Neural progenitor cell (in vitro differentiated cells): ENCODE measurements around the gene METTL1. TPM values are rescaled to one million over a fixed set of nuclear protein-coding genes. Genes with fewer than 3 reads are reported as not detected.
A peak's percentile ranks its signal among the peaks of the same experiment; 100 is the strongest.

Experiments
- DNase-seq: peaks from one replicate; pipeline ENCODE4 v3.0.0-alpha.2; 2016; ENCODE audit warnings: low spot score
- H2AFZ ChIP-seq: fragments of 200-600 bp; sonication (generic); replicated peaks from 2 replicates; pipeline ENCODE4 v1.6.1; 2016; ENCODE audit warnings: antibody characterized with exemption
- H3F3A ChIP-seq: fragments of 200-600 bp; sonication (generic); 2 replicates; pipeline ENCODE4 v1.6.1; 2016; ENCODE audit warnings: antibody characterized with exemption, low read depth
- H3K27ac ChIP-seq: fragments of 200-600 bp; sonication (generic); 2 replicates; pipeline ENCODE4 v1.5.1; 2016; ENCODE audit warnings: mild to moderate bottlenecking
- H3K27me3 ChIP-seq: fragments of 200-600 bp; sonication (generic); 2 replicates; pipeline ENCODE4 v1.6.1; 2016; ENCODE audit warnings: mild to moderate bottlenecking, moderate library complexity
- H3K36me3 ChIP-seq: fragments of 200-600 bp; sonication (generic); 2 replicates; pipeline ENCODE4 v1.5.1; 2016
- H3K4me1 ChIP-seq: fragments of 200-600 bp; sonication (generic); 2 replicates; pipeline ENCODE4 v1.6.1; 2016; ENCODE audit warnings: mixed run types
- H3K4me2 ChIP-seq: fragments of 200-600 bp; sonication (generic); 2 replicates; pipeline ENCODE4 v1.6.1; 2016
- H3K4me3 ChIP-seq: fragments of 200-600 bp; sonication (generic); 2 replicates; pipeline ENCODE4 v1.5.1; 2016
- H3K79me2 ChIP-seq: fragments of 200-600 bp; sonication (generic); 2 replicates; pipeline ENCODE4 v1.6.1; 2016; ENCODE audit warnings: low read depth
- H3K9ac ChIP-seq: fragments of 200-600 bp; sonication (generic); 2 replicates; pipeline ENCODE4 v1.6.1; 2016
- H3K9me3 ChIP-seq: fragments of 200-600 bp; sonication (generic); 2 replicates; pipeline ENCODE4 v1.5.1; 2016; ENCODE audit warnings: low read depth
- H4K20me1 ChIP-seq: fragments of 200-600 bp; sonication (generic); 2 replicates; pipeline ENCODE4 v1.6.1; 2016; ENCODE audit warnings: low read depth
- H3K27ac Mint-ChIP-seq: 3 replicates; pipeline ENCODE4 v1.8.0; 2021; ENCODE audit warnings: mixed read lengths
- H3K27me3 Mint-ChIP-seq: 2 replicates; pipeline ENCODE4 v1.8.0; 2022; ENCODE audit warnings: low read depth, mild to moderate bottlenecking, inconsistent platforms, moderate library complexity, mixed read lengths; ENCODE audit not compliant: insufficient read depth
- H3K36me3 Mint-ChIP-seq: 3 replicates; pipeline ENCODE4 v1.8.0; 2021; ENCODE audit warnings: mixed read lengths
- H3K4me1 Mint-ChIP-seq: 3 replicates; pipeline ENCODE4 v1.8.0; 2021; ENCODE audit warnings: mixed read lengths
- H3K4me3 Mint-ChIP-seq: 3 replicates; pipeline ENCODE4 v1.8.0; 2021; ENCODE audit warnings: mild to moderate bottlenecking, moderate library complexity, mixed read lengths
- H3K9me3 Mint-ChIP-seq: 3 replicates; pipeline ENCODE4 v1.8.0; 2020; ENCODE audit warnings: mixed read lengths
- EZH2 ChIP-seq: fragments of 200-600 bp; sonication (generic); IDR thresholded peaks from 2 replicates; pipeline ENCODE4 v1.6.1; 2017; ENCODE audit warnings: antibody characterized with exemption, mild to moderate bottlenecking, moderate library complexity
- EZH2phosphoT487 ChIP-seq: fragments of 200-600 bp; sonication (generic); IDR thresholded peaks from 2 replicates; pipeline ENCODE4 v1.6.1; 2017; ENCODE audit warnings: antibody characterized with exemption
- total RNA-seq: library from RNA; depleted of rRNA; stranded (reverse); fragments of >200 nt; gene quantifications from 2 replicates; pipeline ENCODE4 v1.2.3, GENCODE V29; 2015; ENCODE audit warnings: low replicate concordance
- TF ChIP-seq, protein P1 (sequence below): fragments of 200-600 bp; sonication (generic); IDR thresholded peaks from 2 replicates; pipeline ENCODE4 v1.5.1; 2017; ENCODE audit warnings: antibody characterized with exemption, mild to moderate bottlenecking

METTL1 gene
- total RNA-seq, 1 donor from 2014 or later, result 5.6 TPM

DNA sequence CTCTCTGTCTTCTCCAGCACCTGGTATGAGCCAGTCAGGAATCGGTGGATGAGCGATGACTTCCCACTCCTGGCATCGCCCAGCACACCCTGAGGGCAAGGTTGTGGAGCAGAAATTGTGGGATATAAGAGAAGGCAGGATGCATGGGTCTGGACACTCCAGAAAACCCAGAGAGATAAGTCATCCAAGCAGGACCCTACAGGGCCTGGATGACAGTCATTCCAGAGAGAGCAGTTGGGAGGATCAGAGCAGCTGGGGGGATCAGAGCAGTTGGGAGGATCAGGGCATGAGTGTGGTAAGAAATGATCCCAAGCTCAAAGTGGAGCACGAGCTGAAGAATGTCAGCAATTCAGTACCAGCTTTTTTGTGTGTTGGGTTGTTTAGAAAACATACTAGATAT lies 37.3 kb downstream of the METTL1 start:
- DNase-seq, result no peak
- no peak overlapping the region for H3K27ac Mint-ChIP-seq

DNA sequence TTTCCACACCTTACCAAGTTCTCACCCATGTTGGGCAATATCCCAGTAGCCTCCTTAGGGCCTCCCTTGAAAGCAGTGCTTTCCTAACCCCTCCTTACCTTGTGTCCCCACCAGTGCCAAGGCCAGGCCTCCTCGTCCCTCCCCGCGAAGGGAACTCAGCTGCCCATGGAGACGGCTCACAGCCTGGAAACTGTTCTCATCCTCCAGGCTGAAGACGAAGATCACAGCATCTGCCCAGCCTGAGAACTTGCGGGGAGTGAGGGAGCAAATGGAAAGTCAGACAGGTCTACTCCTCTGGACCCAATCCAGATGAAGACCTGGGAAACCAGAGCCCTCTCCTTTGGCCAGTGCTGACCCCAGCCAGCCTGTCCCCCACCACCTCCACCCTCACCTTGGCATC lies 38.0 kb downstream of the METTL1 start:
- H3K27ac Mint-ChIP-seq, result no peak overlapping the region
- H2AFZ ChIP-seq, result no peak overlapping the region
- peaks cover 26% of the 10 kb centered on the region for H3K4me1 Mint-ChIP-seq
- H3K4me3 ChIP-seq, result no peak overlapping the region
- no peaks in the 10 kb centered on the region for H3K36me3 ChIP-seq
- H3K4me1 ChIP-seq, result peaks cover 10% of the 10 kb centered on the region
- H3K4me3 Mint-ChIP-seq, result peak overlapping the region; percentile 68
- no peak overlapping the region for H3K27ac ChIP-seq
- H3F3A ChIP-seq, result peaks cover 26% of the 10 kb centered on the region
- peaks cover 41% of the 10 kb centered on the region for H4K20me1 ChIP-seq
- peak; percentile 8 for TF ChIP-seq EZH2
- no peak for TF ChIP-seq EZH2phosphoT487
- H3K4me2 ChIP-seq, result no peak overlapping the region
- no peak for DNase-seq
- H3K79me2 ChIP-seq, result no peaks in the 10 kb centered on the region
- no peaks in the 10 kb centered on the region for H3K9me3 ChIP-seq
- peaks cover 100% of the 10 kb centered on the region for H3K27me3 ChIP-seq
- H3K36me3 Mint-ChIP-seq, result peaks cover 4% of the 10 kb centered on the region
- H3K9ac ChIP-seq, result no peak overlapping the region
- H3K27me3 Mint-ChIP-seq, result peaks cover 42% of the 10 kb centered on the region
- peaks cover 2% of the 10 kb centered on the region for H3K9me3 Mint-ChIP-seq

More for the DNA sequence above, 37.3 kb downstream of the METTL1 start:
- Mint-ChIP-seq H3K4me3 (no peak overlapping the region), H3K9me3 (no peaks in the 10 kb centered on the region), H3K36me3 (peaks cover 4% of the 10 kb centered on the region), H3K4me1 (peaks cover 33% of the 10 kb centered on the region), H3K27me3 (peaks cover 44% of the 10 kb centered on the region)
- no peak overlapping the region for H3K27ac ChIP-seq
- H3K4me3 ChIP-seq, result no peak overlapping the region
- H4K20me1 ChIP-seq, result peaks cover 44% of the 10 kb centered on the region
- H3K9ac ChIP-seq, result no peak overlapping the region
- H3K36me3 ChIP-seq, result no peaks in the 10 kb centered on the region
- H3K4me1 ChIP-seq, result peaks cover 16% of the 10 kb centered on the region
- peaks cover 32% of the 10 kb centered on the region for H3F3A ChIP-seq
- no peaks in the 10 kb centered on the region for H3K79me2 ChIP-seq
- no peaks in the 10 kb centered on the region for H3K9me3 ChIP-seq
- peaks cover 100% of the 10 kb centered on the region for H3K27me3 ChIP-seq
- no peak overlapping the region for H2AFZ ChIP-seq
- TF ChIP-seq, protein P1, sequence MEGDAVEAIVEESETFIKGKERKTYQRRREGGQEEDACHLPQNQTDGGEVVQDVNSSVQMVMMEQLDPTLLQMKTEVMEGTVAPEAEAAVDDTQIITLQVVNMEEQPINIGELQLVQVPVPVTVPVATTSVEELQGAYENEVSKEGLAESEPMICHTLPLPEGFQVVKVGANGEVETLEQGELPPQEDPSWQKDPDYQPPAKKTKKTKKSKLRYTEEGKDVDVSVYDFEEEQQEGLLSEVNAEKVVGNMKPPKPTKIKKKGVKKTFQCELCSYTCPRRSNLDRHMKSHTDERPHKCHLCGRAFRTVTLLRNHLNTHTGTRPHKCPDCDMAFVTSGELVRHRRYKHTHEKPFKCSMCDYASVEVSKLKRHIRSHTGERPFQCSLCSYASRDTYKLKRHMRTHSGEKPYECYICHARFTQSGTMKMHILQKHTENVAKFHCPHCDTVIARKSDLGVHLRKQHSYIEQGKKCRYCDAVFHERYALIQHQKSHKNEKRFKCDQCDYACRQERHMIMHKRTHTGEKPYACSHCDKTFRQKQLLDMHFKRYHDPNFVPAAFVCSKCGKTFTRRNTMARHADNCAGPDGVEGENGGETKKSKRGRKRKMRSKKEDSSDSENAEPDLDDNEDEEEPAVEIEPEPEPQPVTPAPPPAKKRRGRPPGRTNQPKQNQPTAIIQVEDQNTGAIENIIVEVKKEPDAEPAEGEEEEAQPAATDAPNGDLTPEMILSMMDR, result no peak
- TF ChIP-seq EZH2 (no peak), EZH2phosphoT487 (no peak)
- no peak overlapping the region for H3K4me2 ChIP-seq

- peaks cover 25% of the 10 kb centered on the region for H3K4me1 Mint-ChIP-seq
- Histone ChIP-seq H4K20me1 (peaks cover 47% of the 10 kb centered on the region), H3K27ac (no peak overlapping the region), H3K79me2 (no peaks in the 10 kb centered on the region), H3K4me2 (no peak overlapping the region), H3F3A (peaks cover 24% of the 10 kb centered on the region), H3K9me3 (no peaks in the 10 kb centered on the region), H3K36me3 (no peaks in the 10 kb centered on the region), H3K4me3 (no peak overlapping the region), H3K27me3 (peaks cover 100% of the 10 kb centered on the region), H3K9ac (no peak overlapping the region), H3K4me1 (peaks cover 10% of the 10 kb centered on the region), H2AFZ (no peak overlapping the region)
- no peak overlapping the region for H3K27ac Mint-ChIP-seq
- H3K27me3 Mint-ChIP-seq, result peaks cover 47% of the 10 kb centered on the region
- peaks cover 4% of the 10 kb centered on the region for H3K36me3 Mint-ChIP-seq
- no peak overlapping the region for H3K4me3 Mint-ChIP-seq
- H3K9me3 Mint-ChIP-seq, result peaks cover 2% of the 10 kb centered on the region
- no peak for TF ChIP-seq EZH2phosphoT487
- TF ChIP-seq EZH2, result no peak
- TF ChIP-seq, protein P1, result no peak
- DNase-seq, result no peak
Observed at GRCh38 chr12:57732726-57733593, 38.9 kb downstream of the METTL1 start.

DNA sequence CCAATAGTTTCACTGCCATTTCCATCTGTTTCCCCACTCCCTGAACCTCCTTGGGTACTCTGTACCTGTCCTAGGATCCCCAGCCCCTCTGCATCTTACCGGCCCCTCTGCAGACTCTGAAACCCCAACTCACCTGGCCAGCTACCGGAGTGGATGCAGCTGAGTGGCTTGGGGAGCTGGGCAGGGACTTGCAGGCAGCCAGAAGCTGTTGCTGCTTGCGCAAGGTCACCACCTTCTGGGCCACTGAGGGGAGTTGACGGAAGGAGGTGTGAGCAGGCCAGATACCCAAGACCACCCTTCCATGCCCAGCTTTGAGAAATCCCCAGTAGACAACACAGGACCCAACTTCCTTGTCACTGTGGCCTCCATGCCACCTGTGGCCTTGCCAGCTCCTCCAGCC lies 39.6 kb downstream of the METTL1 start:
- peaks cover 48% of the 10 kb centered on the region for H4K20me1 ChIP-seq
- H3K36me3 ChIP-seq, result no peaks in the 10 kb centered on the region
- no peak overlapping the region for H3K4me2 ChIP-seq
- no peak overlapping the region for H3K27ac ChIP-seq
- no peak overlapping the region for H3K9ac ChIP-seq
- peaks cover 10% of the 10 kb centered on the region for H3K4me1 ChIP-seq
- H3K36me3 Mint-ChIP-seq, result peaks cover 6% of the 10 kb centered on the region
- H2AFZ ChIP-seq, result no peak overlapping the region
- DNase-seq, result no peak
- no peak overlapping the region for H3K4me3 Mint-ChIP-seq
- no peaks in the 10 kb centered on the region for H3K9me3 ChIP-seq
- H3K27me3 ChIP-seq, result peaks cover 100% of the 10 kb centered on the region
- peaks cover 28% of the 10 kb centered on the region for H3K4me1 Mint-ChIP-seq
- no peaks in the 10 kb centered on the region for H3K79me2 ChIP-seq
- TF ChIP-seq EZH2, result no peak
- TF ChIP-seq, protein P1, result no peak
- no peak for TF ChIP-seq EZH2phosphoT487
- H3K27ac Mint-ChIP-seq, result no peak overlapping the region
- peaks cover 5% of the 10 kb centered on the region for H3K9me3 Mint-ChIP-seq
- peaks cover 54% of the 10 kb centered on the region for H3K27me3 Mint-ChIP-seq
- peaks cover 19% of the 10 kb centered on the region for H3F3A ChIP-seq
- H3K4me3 ChIP-seq, result no peak overlapping the region
